Activated CD8-positive, alpha-beta T cell treated with anti-CD3 and anti-CD28 coated beads for 36 hours (primary cell): ENCODE measurements around the gene FAM180B. TPM values are rescaled to one million over a fixed set of nuclear protein-coding genes. Genes with fewer than 3 reads are reported as not detected.

ENCODE experiments used
- ATAC-seq: fragments of 200-7000 bp; cut with Tn5 transposase; one replicate; pipeline ENCODE4 v1.10.0; 2021; ENCODE audit warnings: mild to moderate bottlenecking, moderate library complexity
- CTCF ChIA-PET: fragments of 350-600 bp; sonication (Branson Sonifier 250); formaldehyde crosslinking; loops from one replicate; lab custom pipeline; 2021; ENCODE audit warnings: antibody characterized with exemption; lab: Charles Lee
- POLR2A ChIA-PET: fragments of 350-600 bp; sonication (Branson Sonifier 250); formaldehyde crosslinking; loops from one replicate; lab custom pipeline; 2021; ENCODE audit warnings: antibody characterized with exemption; lab: Charles Lee
- DNase-seq: peaks from one replicate; pipeline ENCODE4 v3.0.0-alpha.2; 2020
- H3K27ac Mint-ChIP-seq: one replicate; pipeline ENCODE4 v1.8.0; 2021; ENCODE audit warnings: mild to moderate bottlenecking, mixed read lengths
- H3K27me3 Mint-ChIP-seq: one replicate; pipeline ENCODE4 v1.8.0; 2021; ENCODE audit warnings: mixed read lengths
- H3K36me3 Mint-ChIP-seq: one replicate; pipeline ENCODE4 v1.8.0; 2021; ENCODE audit warnings: low read depth, mixed read lengths
- H3K4me1 Mint-ChIP-seq: one replicate; pipeline ENCODE4 v1.8.0; 2021; ENCODE audit warnings: low read depth, mixed read lengths
- H3K4me3 Mint-ChIP-seq: one replicate; pipeline ENCODE4 v1.8.0; 2021; ENCODE audit warnings: mild to moderate bottlenecking, moderate library complexity, mixed read lengths
- H3K9me3 Mint-ChIP-seq: one replicate; pipeline ENCODE4 v1.8.0; 2021; ENCODE audit warnings: mixed read lengths
- CTCF ChIP-seq: fragments of 200-600 bp; IDR thresholded peaks from one replicate; pipeline ENCODE4 v1.8.0; 2022; ENCODE audit warnings: antibody characterized with exemption, mild to moderate bottlenecking
- intact Hi-C: fragments of 100-400 bp; cut with micrococcal nuclease; formaldehyde crosslinking; loops from one replicate; pipeline ENCODE4 v1.10.0; 2022
- total RNA-seq, 2 experiments: library from RNA; stranded (reverse); gene quantifications; one replicate each; pipeline ENCODE4 v1.2.3, GENCODE V29; 2021

FAM180B gene
- total RNA-seq, 2 experiments from 2014 or later: not detected

- H3K4me3 Mint-ChIP-seq: no peak overlapping the region
- H3K36me3 Mint-ChIP-seq: peaks cover 12% of the 10 kb centered on the region
- ChIA-PET POLR2A (no interaction called here), CTCF (no interaction called here)
- no peaks in the 10 kb centered on the region for H3K4me1 Mint-ChIP-seq
- TF ChIP-seq CTCF: no peak
- no peaks in the 10 kb centered on the region for H3K9me3 Mint-ChIP-seq
- no peak for DNase-seq
- intact Hi-C loops: no loop called here
- H3K27ac Mint-ChIP-seq: no peak overlapping the region
- H3K27me3 Mint-ChIP-seq: no peaks in the 10 kb centered on the region
- no peak for ATAC-seq
These were observed 28.8 kb downstream of the FAM180B start for GRCh38 chr11:47615249-47615648.

GRCh38 chr11:47616726-47617416 is 30.4 kb downstream of the FAM180B start:
- intact Hi-C loops: no loop called here
- ChIA-PET POLR2A (interaction anchor here (1.1 to 1.4 kb wide), 2 partner anchors 10 to 23 kb away, joined by 4 to 5 read pairs; partner anchors contain the start of gene C1QTNF4), CTCF (interaction anchor here (0.6 to 1.6 kb wide), 7 partner anchors 11 to 174 kb away, joined by 3 to 6 read pairs (median 4); no protein-coding TSS in a partner anchor)
- no peak for ATAC-seq
- no peaks in the 10 kb centered on the region for H3K4me1 Mint-ChIP-seq
- H3K27ac Mint-ChIP-seq: no peak overlapping the region
- no peaks in the 10 kb centered on the region for H3K9me3 Mint-ChIP-seq
- peaks cover 15% of the 10 kb centered on the region for H3K36me3 Mint-ChIP-seq
- no peaks in the 10 kb centered on the region for H3K27me3 Mint-ChIP-seq
- no peak overlapping the region for H3K4me3 Mint-ChIP-seq
- peak; percentile 52 for DNase-seq
- no peak for TF ChIP-seq CTCF

GRCh38 chr11:47617417-47617809 is 30.9 kb downstream of the FAM180B start:
- no peak for TF ChIP-seq CTCF
- H3K4me1 Mint-ChIP-seq: no peaks in the 10 kb centered on the region
- intact Hi-C loops: no loop called here
- H3K4me3 Mint-ChIP-seq: no peak overlapping the region
- no peak overlapping the region for H3K27ac Mint-ChIP-seq
- peaks cover 15% of the 10 kb centered on the region for H3K36me3 Mint-ChIP-seq
- ChIA-PET POLR2A (no interaction called here), CTCF (interaction anchor here (1.0 to 1.6 kb wide), 6 partner anchors 12 to 174 kb away, joined by 3 to 6 read pairs (median 4); no protein-coding TSS in a partner anchor)
- ATAC-seq: no peak
- H3K9me3 Mint-ChIP-seq: no peaks in the 10 kb centered on the region
- no peak for DNase-seq
- no peaks in the 10 kb centered on the region for H3K27me3 Mint-ChIP-seq

GRCh38 chr11:47620836-47621378 is 34.4 kb downstream of the FAM180B start:
- H3K27me3 Mint-ChIP-seq: no peaks in the 10 kb centered on the region
- peaks cover 24% of the 10 kb centered on the region for H3K36me3 Mint-ChIP-seq
- H3K4me1 Mint-ChIP-seq: no peaks in the 10 kb centered on the region
- CTCF ChIA-PET: no interaction called here
- no peaks in the 10 kb centered on the region for H3K9me3 Mint-ChIP-seq
- DNase-seq (no peak), ATAC-seq (no peak)
- intact Hi-C loops: no loop called here
- no peak overlapping the region for H3K4me3 Mint-ChIP-seq
- no peak for TF ChIP-seq CTCF
- POLR2A ChIA-PET: interaction anchor here (1.0 to 1.4 kb wide), 2 partner anchors 16 to 26 kb away, joined by 3 to 5 read pairs; no protein-coding TSS in a partner anchor
- H3K27ac Mint-ChIP-seq: peak overlapping the region; percentile 27

- no peak overlapping the region for H3K27ac Mint-ChIP-seq
These were observed 39.8 kb downstream of the FAM180B start for GRCh38 chr11:47626234-47626633.

More at GRCh38 chr11:47626234-47626633, 39.8 kb downstream of the FAM180B start:
- peaks cover 38% of the 10 kb centered on the region for H3K36me3 Mint-ChIP-seq
- CTCF ChIA-PET: no interaction called here
- no peaks in the 10 kb centered on the region for H3K9me3 Mint-ChIP-seq
- intact Hi-C loops: no loop called here
- TF ChIP-seq CTCF: no peak
- DNase-seq (no peak), ATAC-seq (no peak)
- H3K4me3 Mint-ChIP-seq: no peak overlapping the region
- H3K27me3 Mint-ChIP-seq: no peaks in the 10 kb centered on the region
- no peaks in the 10 kb centered on the region for H3K4me1 Mint-ChIP-seq
- POLR2A ChIA-PET: interaction anchor here (1.0 kb wide), 1 partner anchor 118 kb away, joined by 3 read pairs; no protein-coding TSS in a partner anchor
